Lower lobe of right lung (tissue), 2 donors: ENCODE data around the gene PTBP1. TPM values are rescaled to one million over a fixed set of nuclear protein-coding genes. Genes with fewer than 3 reads are reported as not detected.

ENCODE experiments used
- ATAC-seq, 2 donors: fragments of 200-7000 bp; cut with Tn5 transposase; one replicate each; pipeline ENCODE4 v1.9.1; 2020 to 2022; ENCODE audit warnings: mild to moderate bottlenecking in 2 of 2, moderate library complexity in 2 of 2
- DNase-seq: peaks from one replicate; pipeline ENCODE4 v3.0.0-alpha.2; 2020
- H3K27ac ChIP-seq: fragments of 200-600 bp; one replicate; pipeline ENCODE4 v1.8.0; 2022
- H3K27me3 ChIP-seq: fragments of 200-600 bp; one replicate; pipeline ENCODE4 v1.8.0; 2022; ENCODE audit warnings: low read depth
- H3K36me3 ChIP-seq: fragments of 200-600 bp; one replicate; pipeline ENCODE4 v1.8.0; 2022; ENCODE audit warnings: mild to moderate bottlenecking
- H3K4me1 ChIP-seq: fragments of 200-600 bp; one replicate; pipeline ENCODE4 v1.8.0; 2022
- H3K4me3 ChIP-seq: fragments of 200-600 bp; one replicate; pipeline ENCODE4 v1.8.0; 2022; ENCODE audit warnings: mild to moderate bottlenecking
- H3K9me3 ChIP-seq: fragments of 200-600 bp; one replicate; pipeline ENCODE4 v1.8.0; 2022
- CTCF ChIP-seq: fragments of 200-600 bp; IDR thresholded peaks from one replicate; pipeline ENCODE4 v1.8.0; 2022; ENCODE audit warnings: antibody characterized with exemption, mild to moderate bottlenecking
- intact Hi-C: fragments of 100-400 bp; cut with DNase I; formaldehyde crosslinking; loops from one replicate; pipeline ENCODE4 v1.11.0; 2022
- total RNA-seq: library from RNA; stranded (reverse); fragmentation: NEBNext Ultra II Directional; extraction: Animal tissue kit (Norgen Biotek cat#: 25700); gene quantifications from one replicate; pipeline ENCODE4 v1.2.1, GENCODE V29; 2021
- donor health status: DM: no; HTN: yes; CAD: no; lungs with severe emphysema.

Gene PTBP1
- total RNA-seq, 1 donor from 2014 or later = 254 TPM

- no peak for TF ChIP-seq CTCF
- no peak for ATAC-seq
- H3K27ac ChIP-seq = no peak overlapping the region
- no peak overlapping the region for H3K4me3 ChIP-seq
- peaks cover 40% of the 10 kb centered on the region for H3K4me1 ChIP-seq
- no peaks in the 10 kb centered on the region for H3K9me3 ChIP-seq
- no peaks in the 10 kb centered on the region for H3K27me3 ChIP-seq
- intact Hi-C loops = no loop called here
- no peak for DNase-seq
- peaks cover 12% of the 10 kb centered on the region for H3K36me3 ChIP-seq
Measured at GRCh38 chr19:795073-795611, 2.1 kb upstream of the PTBP1 start.

- Histone ChIP-seq H3K27me3 (no peaks in the 10 kb centered on the region), H3K36me3 (peaks cover 20% of the 10 kb centered on the region), H3K9me3 (no peaks in the 10 kb centered on the region), H3K4me3 (peak overlapping the region; percentile 71), H3K4me1 (peaks cover 45% of the 10 kb centered on the region), H3K27ac (peak overlapping the region; percentile 82)
- no peak for TF ChIP-seq CTCF
- no peak for DNase-seq
- intact Hi-C loops = no loop called here
- no peak for ATAC-seq
Measured at GRCh38 chr19:795691-796581, 1.3 kb upstream of the PTBP1 start.

GRCh38 chr19:797528-798414, 519 bp downstream of the PTBP1 start:
- Histone ChIP-seq H3K9me3 (no peaks in the 10 kb centered on the region), H3K4me1 (peaks cover 61% of the 10 kb centered on the region), H3K4me3 (peak overlapping the region; percentile 85), H3K27me3 (no peaks in the 10 kb centered on the region), H3K36me3 (peaks cover 30% of the 10 kb centered on the region), H3K27ac (peak overlapping the region; percentile 96)
- ATAC-seq (peak; percentile 47 to 69), DNase-seq (peak; percentile 93)
- intact Hi-C loops = no loop called here
- no peak for TF ChIP-seq CTCF

GRCh38 chr19:798415-799075, 1.3 kb downstream of the PTBP1 start:
- no peak for ATAC-seq
- Histone ChIP-seq H3K4me3 (peak overlapping the region; percentile 85), H3K36me3 (peaks cover 38% of the 10 kb centered on the region), H3K9me3 (no peaks in the 10 kb centered on the region), H3K27ac (peak overlapping the region; percentile 96), H3K27me3 (no peaks in the 10 kb centered on the region), H3K4me1 (peaks cover 64% of the 10 kb centered on the region)
- intact Hi-C loops = no loop called here
- peak; percentile 51 for DNase-seq
- no peak for TF ChIP-seq CTCF
